ENCODE results near the gene COQ7. TPM values are rescaled to one million over a fixed set of nuclear protein-coding genes. Genes with fewer than 3 reads are reported as not detected.
A peak's percentile ranks its signal among the peaks of the same experiment; 100 is the strongest.

The COQ7 gene
- polyA plus RNA-seq, 1 of the 3 experiments (the other 2 are of a cell fraction) = 24.0 TPM

GRCh38 chr16:19086322-19087199 is 19.1 kb downstream of the COQ7 start (continued):
- peak; percentile 95 for TF ChIP-seq CTCF (IDR thresholded peaks at IDR 0.05)
- TF ChIP-seq GABPA (IDR thresholded peaks at IDR 0.05; ENCODE audit: low read depth) = no peak
- TF ChIP-seq USF2 (IDR thresholded peaks at IDR 0.05; ENCODE audit: borderline replicate concordance, low read depth, low read length) = no peak; the same call in none of the 2 replicates
- peak; percentile 46; the same call in 1 of the 2 replicates for TF ChIP-seq RCOR1 (IDR thresholded peaks at IDR 0.05; ENCODE audit: low read length)
- TF ChIP-seq REST (IDR thresholded peaks at IDR 0.05; ENCODE audit: low read depth, low read length) = 0 out of 2 replicates have a peak, but pooled peaks have one; percentile 6
- TF ChIP-seq SMC3 (IDR thresholded peaks at IDR 0.05; ENCODE audit: low read depth, low read length) = peak; percentile 98

GRCh38 chr16:19088341-19088916 is 21.0 kb downstream of the COQ7 start:
- POLR2A ChIA-PET = no interaction called here
- Histone ChIP-seq H3K4me3 (ENCODE audit: low read depth in 2 of 2, low read length in 1 of 2) (no peak overlapping the region), H3K4me1 (ENCODE audit: control insufficient read depth in 1 of 2, insufficient read depth in 2 of 2, low read depth in 1 of 2, low read length in 1 of 2) (peaks cover 6 to 8% of the 10 kb centered on the region in 2 experiments; a peak in 2 of 4 replicates), H3K4me2 (no peak overlapping the region), H3F3A (replicated peaks; ENCODE audit: insufficient read depth) (no peaks in the 10 kb centered on the region), H3K9me3 (no peaks in the 10 kb centered on the region), H3K9me2 (no peaks in the 10 kb centered on the region), H2AFZ (ENCODE audit: low read depth) (no peak overlapping the region), H3K27me3 (ENCODE audit: insufficient read depth) (no peaks in the 10 kb centered on the region; the same call in 1 of the 2 replicates), H3K36me3 (replicated peaks in 1 of 2; ENCODE audit: control insufficient read depth in 1 of 2, insufficient read depth in 2 of 2, low read length in 1 of 2) (no peaks in the 10 kb centered on the region), H3K79me2 (ENCODE audit: insufficient read depth) (no peaks in the 10 kb centered on the region), H3K9ac (no peak overlapping the region), H4K20me1 (ENCODE audit: insufficient read depth) (no peaks in the 10 kb centered on the region), H3K27ac (ENCODE audit: low read depth in 2 of 2, low read length in 1 of 2) (no peak overlapping the region)
- TF ChIP-seq TAF1 (IDR thresholded peaks at IDR 0.05; ENCODE audit: borderline replicate concordance, low read depth, low read length) = no peak
- CTCF ChIA-PET = interaction anchor here (0.6 to 6.0 kb wide), 3 partner anchors 25 to 416 kb away, joined by 3 to 82 read pairs (median 56); partner anchors contain the start of gene ITPRIPL2
- no peak for DNase-seq
- 90% methylated on average over 5 of the region's 5 CpGs for WGBS (ENCODE audit: low lambda C conversion rate)

All from SK-N-SH (cell line).